GM13976 (cell line): Measurements from ENCODE around the gene FAM89B.

ENCODE experiments used
- DNase-seq: peaks from one replicate; pipeline ENCODE4 v3.0.0; 2012; ENCODE audit warnings: low spot score
- CTCF ChIP-seq: IDR thresholded peaks from 2 replicates; pipeline ENCODE4 v1.5.1; 2012; ENCODE audit warnings: borderline replicate concordance, mild to moderate bottlenecking; ENCODE audit not compliant: insufficient read depth; ENCODE audit errors: extremely low read depth, missing control alignments, control extremely low read depth
- in situ Hi-C: fragments of 300-500 bp; cut with MboI; formaldehyde crosslinking; loops from one replicate; pipeline ENCODE4 v1.12.0; 2022; ENCODE audit warnings: low sequenced_read_pairs, mixed read lengths, inconsistent platforms; ENCODE audit not compliant: unreplicated experiment

The FAM89B gene

DNA sequence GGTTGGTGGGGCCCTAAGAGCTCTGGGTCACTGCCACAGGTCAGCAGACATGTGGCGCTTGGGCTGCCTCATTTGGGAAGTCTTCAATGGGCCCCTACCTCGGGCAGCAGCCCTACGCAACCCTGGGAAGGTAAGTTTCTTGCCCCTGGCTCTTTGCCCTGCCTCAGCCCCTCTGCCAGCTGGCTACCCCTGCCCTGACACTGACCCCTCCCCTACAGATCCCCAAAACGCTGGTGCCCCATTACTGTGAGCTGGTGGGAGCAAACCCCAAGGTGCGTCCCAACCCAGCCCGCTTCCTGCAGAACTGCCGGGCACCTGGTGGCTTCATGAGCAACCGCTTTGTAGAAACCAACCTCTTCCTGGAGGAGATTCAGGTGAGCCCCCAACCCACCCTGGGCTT is 45.6 kb upstream of the FAM89B start:
- no peak for DNase-seq
- no peak for TF ChIP-seq CTCF
- in situ Hi-C loops: no loop called here

- DNase-seq: no peak
- no peak for TF ChIP-seq CTCF
- in situ Hi-C loops: no loop called here
Observed at GRCh38 chr11:65528819-65529350, 43.5 kb upstream of the FAM89B start.

- no peak for DNase-seq
- in situ Hi-C loops: no loop called here
- TF ChIP-seq CTCF: no peak
Observed at GRCh38 chr11:65529475-65530156, 42.7 kb upstream of the FAM89B start.

- in situ Hi-C loops: no loop called here
- no peak for DNase-seq
- TF ChIP-seq CTCF: no peak
Observed at GRCh38 chr11:65530157-65530496, 42.2 kb upstream of the FAM89B start.

DNA sequence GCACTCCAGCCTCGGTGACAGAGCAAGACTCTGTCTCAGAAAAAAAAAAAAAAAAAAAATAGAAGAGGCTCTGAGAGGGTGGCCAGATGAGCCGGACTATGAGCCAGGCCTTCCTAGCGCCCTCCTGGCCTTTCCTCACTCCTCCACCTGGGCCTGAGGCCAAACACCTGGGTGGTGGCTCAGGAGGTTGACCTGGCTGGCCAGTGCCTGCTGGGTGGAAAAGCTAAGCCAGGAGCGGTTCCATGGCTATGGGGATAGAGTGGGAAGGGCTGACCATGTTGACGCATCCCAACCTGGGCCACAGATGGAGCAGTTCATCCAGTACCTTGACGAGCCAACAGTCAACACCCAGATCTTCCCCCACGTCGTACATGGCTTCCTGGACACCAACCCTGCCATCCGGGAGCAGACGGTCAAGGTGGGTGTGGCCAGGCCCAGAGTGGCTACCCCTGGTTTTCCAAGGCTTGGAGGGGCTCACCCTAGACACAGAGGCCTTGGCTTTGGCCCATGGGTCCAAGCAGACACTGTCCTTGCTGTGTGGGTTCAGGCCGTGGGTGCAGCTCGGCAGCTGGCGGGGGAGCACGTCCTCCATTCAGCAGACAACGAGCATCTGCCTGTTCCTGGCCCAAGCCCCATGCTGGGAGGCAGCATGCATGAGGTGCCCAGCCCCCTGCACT is 39.8 kb upstream of the FAM89B start:
- no peak for DNase-seq
- no peak for TF ChIP-seq CTCF
- in situ Hi-C loops: no loop called here

- DNase-seq: no peak
- TF ChIP-seq CTCF: no peak
- in situ Hi-C loops: no loop called here
Observed at GRCh38 chr11:65535102-65535501, 37.2 kb upstream of the FAM89B start.
